SKM-1 (cell line): ENCODE data around the gene ZFYVE28.

Source experiments
- DNase-seq: peaks from one replicate; lab custom pipeline; 2025; ENCODE audit not compliant: unreplicated experiment; lab: John Stamatoyannopoulos, UW

ZFYVE28 gene

DNA sequence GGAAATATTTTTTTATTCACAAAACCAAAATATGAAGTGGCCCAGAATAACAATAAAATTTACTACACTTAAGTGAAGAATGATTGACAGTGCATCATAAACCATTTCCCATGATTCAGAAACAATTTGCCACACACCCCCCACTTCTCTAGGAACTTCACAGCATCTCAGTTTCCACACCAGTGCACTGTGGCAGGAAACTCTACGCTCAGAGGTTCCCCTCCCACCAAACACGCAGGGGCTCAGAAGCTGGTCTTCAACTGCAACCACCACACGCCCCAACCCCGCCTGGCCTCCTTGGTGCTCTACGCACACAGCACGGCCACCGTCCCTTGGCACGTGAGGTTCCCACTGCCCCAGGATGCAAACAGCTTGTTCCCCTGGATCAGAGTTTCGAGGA, 63.7 kb downstream of the ZFYVE28 start:
- no peak for DNase-seq

DNA sequence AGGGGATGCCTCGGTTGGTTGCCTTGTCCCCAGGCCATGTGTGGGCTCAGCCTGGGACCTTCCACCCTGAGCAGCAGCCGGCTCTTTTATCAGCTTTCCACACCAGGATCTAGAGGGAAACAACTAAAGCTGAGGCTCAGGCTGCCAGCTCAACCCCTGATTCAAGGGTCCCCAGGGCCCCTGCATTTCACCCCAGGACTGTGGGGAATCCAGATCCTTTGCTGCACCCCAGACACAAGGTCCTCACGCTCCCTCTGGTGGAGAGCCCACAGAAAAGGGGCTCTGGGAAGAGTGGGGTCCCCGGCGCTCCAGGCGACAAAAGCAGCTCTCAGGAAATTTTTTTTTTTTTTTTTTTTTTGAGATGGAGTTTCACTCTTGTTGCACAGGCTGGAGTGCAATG, 64.3 kb downstream of the ZFYVE28 start:
- no peak for DNase-seq

DNA sequence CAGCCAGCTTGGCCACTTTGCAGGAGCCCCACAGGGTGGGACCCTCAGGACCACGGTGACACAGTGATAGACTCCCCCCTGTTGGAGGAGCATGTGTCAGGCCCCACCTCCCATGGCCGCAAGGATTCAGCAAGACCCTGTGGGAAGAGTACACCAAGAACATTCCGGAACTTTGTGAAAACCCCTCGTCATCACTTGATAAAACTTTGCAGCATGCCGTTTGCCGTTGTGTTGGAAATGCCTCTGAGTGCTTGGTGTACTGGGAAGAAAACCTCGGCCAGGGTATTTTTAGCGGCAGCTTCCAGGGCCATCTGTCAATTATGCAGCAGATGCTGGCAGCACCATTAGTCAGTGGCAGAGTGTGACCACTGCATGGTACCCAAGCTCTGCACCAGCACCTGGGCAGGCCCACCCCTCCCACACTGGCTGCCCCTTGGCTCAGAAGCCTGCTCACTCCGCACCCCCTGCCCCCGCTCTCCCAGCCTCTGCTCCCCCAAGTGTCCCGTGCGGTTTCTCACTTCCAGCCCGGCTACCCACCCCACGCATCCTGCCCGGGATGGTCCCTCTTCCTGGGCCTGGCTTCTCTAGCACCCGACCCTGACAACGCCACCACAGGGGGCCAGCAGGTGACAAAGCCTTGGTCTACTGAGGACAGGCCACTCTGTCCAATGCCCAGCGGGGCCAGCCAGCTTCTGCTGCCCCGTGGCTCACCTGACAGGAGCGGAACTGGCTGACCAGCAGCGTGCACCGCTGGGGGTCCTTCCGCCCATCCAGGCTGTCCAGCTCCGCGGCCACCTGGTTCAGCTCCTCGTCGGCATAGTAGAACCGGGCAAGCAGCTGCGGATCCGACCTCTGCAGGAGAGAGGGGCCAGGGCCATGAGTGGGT, 65.0 kb downstream of the ZFYVE28 start:
- DNase-seq, result no peak

DNA sequence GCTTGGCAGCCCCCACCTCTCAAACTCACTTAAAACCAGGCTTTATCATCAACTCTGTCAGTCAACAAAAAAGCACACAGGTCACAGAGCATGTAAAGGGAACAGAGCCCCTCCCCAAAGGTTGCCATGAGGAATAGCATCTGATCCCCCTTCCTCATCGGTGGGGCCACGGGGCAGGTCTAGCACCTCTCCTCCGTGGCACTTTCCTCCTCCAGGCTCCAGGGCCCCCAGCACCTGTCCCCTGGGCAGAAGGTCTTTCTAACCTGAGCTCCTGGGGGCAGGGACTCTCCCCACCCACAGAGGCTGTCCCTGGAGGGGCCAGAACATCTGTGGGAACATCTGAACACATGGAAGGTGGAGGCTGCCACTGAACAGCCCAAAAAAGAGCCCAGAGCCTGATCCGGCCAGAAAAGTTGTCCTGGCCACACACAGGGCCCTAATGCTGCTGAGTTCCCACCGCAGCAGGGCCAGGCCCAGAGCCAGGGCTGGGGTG, 65.7 kb downstream of the ZFYVE28 start:
- no peak for DNase-seq

DNA sequence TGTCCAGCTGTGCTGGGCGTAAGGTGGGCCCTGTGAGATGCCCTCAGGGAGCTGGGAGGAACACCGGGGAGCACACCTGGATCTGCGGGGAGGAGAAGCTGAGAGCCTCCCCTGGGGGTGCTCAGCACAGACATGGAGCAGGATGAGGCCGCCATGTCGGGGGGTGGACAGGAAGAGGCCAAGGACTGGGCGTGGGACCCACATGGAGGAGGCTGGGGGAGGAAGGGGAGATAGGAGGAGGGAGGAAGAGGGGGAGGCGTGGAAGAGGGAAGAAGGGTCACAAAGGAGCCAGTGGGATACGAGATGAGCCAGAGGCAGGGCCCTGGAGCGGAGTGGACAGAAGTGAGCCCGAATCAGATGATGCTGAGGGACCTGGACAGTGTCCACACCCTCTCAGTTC, 66.3 kb downstream of the ZFYVE28 start:
- no peak for DNase-seq

DNA sequence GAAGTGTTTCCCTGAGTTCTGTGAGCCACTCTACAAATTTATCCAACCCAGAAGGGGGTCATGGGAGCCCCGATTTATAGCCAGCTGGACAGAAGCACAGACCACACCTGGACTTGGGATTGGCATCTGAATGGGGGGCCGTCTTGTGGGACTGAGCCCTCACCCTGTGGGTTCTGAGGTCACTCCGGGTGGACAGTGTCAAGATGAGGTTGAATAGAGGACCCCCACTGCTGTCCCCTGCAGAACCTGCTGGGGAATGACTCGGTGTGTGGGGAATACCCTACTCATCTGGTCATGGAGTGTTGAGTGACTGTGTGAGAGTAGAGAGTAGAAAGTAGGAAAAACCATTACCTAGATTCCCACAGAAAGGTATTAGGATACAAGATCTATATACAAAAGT, 67.5 kb downstream of the ZFYVE28 start:
- no peak for DNase-seq

DNA sequence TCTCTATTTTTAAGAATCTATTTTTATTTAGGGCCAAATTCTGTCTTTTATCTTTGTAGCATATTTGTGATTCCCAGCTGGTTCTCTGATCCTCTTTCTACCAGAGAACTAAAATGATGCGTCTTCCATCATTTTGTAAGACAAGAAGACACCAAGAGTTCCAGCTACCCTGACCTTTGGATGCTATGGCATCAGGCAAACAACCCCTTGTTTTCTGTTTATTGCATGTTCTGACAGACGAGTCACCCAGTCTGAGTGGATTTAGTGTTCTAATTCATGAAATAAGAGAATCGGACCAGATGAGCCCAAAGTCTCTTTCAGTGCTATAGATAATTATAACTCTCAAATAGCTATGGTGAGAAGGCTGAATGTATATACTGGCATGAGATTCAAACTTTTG, 69.7 kb downstream of the ZFYVE28 start:
- DNase-seq, result no peak

DNA sequence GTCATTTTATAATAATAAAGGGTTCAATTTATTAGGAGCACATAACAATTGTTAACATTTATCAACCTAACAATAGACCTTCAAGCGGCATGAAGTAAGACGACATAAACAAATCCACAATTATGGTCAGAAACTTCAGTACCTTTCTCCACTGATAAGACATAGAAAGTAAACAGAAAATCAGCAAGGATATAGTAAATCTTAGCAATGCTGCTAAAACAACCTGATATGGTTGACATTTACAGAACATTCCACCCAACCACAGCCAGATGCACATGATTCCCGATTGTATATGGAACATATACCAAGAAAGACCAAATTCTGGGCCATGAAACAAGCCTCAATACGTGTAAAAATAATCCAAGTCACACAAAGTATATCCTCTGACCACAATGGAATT, 71.3 kb downstream of the ZFYVE28 start:
- DNase-seq, result no peak

DNA sequence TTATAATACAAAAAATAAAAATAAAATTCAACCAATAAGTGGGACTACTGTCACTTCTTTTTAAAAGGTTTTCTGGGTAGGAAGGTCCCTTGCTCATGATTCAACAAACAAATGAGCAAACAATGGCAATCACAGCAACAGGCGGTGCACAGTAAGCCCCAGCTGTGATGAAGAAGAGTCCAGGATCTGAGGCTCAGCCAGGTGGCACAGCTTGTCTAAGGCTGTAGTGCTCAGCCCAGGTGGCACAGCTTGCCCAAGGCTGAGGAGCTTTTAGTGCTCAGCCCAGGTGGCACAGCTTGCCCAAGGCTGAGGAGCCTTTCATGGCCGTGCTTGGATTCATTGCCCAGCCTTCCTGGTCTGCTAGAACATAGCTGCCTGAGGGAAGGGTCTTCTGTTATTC, 75.0 kb downstream of the ZFYVE28 start:
- no peak for DNase-seq

DNA sequence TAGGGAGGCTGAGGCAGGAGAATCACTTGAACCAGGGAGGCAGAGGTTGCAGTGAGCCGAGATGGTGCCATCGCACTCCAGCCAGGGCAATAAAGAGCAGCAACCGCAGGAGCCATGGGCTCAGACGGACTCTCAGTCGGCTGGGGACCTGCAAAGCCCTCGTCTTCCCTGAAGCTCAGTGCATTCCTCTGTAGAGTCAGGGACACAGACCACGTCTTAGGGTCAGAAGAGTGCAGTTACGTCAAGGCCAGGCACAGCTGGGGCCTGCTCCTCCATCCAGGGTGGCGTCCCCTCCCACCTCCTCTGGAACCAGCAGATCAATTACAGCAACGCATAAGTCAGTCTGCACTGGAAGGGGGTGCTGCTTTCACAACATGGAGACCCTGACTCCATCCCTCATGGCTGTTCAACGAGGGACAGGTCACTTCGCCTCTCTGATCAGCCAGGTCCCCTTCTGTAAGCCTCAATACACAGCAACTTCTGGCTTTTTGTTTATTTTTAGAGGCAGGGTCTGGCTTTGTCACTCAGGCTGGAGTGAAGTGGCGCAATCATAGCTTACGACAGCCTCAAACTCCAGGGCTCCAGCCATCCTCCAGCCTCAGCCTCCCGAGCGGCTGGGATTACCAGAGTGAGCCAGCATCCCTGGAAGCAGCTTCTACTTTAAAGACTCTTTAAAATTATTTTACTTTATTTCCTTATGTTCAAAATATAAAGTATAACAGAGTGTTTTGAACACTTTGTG, 76.4 kb downstream of the ZFYVE28 start:
- no peak for DNase-seq

DNA sequence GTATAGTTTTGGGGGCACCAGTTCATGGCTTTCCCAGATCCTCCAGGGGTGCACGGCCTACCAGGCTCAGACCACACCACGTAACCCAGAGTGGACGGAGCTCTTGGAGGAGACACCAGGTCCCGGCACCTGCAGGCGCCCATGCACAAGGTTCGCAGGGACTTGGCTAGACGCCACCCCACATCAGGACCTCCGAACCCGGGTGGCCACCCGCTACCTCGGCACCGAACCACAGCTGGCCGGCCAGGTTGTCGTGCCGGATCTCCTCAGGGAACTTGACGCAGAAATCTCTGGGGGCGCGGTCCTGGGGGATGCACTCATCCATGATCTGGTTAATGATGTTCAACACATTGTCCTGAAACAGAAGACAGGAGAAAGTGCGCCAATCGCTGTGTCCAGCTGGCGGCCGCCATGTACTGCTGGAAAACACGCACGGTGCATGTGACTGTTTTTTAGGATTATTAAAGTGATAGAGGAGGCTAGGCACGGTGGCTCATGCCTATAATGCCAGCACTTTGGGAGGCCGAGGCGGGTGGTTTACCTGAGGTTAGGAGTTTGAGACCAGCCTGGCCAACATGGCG, 77.1 kb downstream of the ZFYVE28 start:
- no peak for DNase-seq

DNA sequence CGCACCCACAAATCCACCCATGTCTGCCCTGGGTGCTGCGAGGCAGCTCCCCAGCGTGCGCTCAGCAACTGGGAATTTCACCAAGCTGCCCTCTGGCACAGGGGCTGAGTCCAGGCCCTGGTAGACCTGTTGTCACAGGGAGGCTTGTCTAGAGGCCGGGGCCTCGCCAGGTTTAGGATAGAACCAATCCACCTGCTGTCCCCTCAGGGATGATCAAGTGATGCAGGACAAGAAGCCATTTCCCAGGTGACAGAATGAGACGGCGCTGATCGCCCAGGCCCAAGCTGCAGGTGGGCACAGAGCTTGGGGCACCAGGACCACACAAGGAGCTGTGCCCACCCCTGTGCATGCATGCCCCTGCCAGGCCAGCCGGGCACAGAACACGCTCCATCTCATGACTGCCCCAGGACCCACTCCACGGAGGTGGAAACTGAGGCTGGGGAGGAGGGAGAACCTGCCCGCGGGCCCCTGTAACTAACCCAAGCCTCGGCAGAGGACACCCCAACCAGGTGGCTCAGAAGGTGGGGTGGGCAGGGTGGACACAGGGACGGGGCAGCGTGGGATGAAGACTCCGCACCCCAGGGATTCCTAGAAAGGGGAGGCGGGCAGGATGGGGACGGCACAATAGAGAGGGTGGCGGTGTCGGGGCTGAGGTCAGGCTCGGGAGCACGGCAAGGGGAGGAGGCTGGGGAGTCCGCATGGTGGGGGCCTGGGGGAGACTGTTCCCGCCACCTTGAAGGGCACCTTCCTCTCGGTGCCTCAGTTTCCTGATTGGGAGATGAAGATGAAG, 78.0 kb downstream of the ZFYVE28 start:
- DNase-seq, result no peak

DNA sequence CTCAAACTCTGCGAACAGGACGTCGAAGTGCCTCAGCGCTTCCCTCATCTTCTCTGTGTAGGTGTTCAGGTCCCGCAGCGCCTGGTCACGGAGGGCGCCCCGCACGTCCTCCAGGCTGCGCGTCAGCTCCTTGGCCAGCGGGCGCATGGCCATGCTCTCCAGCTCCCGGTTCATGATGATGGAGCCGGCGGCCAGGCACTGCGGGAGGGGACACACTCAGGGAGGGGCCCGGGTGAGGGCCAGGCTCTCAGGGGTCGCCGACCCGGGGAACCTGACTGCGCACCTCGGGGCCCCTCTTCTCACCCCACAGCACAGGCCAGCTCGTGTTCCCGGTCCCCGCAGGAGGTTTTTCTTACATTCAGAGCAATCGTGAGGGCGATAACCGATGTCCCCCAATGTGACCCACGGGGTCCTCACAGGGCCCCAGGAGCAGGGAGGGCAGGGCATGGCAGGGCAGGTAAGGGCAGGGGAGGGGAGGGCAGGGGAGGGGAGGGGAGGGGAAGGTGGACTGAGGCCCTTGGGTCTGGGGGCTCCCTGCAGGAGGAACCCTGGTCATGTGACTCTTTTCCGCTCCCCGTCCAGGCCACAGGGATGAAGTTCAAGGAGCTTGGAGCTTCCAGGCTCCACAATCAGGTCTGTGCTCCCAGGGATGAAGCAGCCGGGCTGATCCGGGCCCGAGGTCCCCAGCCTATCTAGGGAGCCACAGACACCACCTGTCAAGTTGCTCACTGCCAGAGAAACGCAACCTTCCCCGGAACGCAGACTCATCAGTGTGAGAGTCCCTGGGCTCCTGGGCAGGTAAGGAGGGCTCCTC, 78.8 kb downstream of the ZFYVE28 start:
- DNase-seq, result no peak

DNA sequence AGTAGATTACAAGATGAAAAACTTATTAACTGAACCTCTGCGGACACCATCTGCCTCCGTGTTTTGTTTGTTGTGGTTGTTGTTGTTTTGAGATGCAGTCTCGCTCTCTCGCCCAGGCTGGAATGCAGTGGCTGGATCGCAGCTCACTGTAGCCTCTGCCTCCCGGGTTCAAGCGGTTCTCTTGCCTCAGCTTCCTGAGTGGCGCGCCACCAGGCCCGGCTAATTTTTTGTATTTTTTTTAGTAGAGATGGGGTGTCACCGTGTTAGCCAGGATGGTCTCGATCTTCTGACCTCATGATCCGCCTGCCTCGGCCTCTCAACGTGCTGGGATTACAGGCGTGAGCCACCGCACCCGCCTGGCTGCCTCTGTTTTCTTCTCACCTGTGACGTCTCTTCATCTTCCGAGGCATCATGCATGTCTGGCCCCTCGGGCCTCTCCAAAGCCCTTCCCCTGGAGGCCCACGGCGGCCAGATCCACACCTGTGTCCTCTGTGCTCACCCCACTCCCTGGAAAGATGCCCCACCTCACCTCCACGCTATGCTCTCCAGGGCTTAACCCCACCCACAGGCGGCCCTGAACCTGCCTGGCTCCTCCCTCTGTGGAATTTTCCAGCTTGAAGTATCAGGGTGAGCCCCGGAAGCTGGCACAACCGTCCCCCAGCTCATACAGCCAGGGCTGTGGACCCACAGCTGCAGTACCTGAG, 79.5 kb downstream of the ZFYVE28 start:
- DNase-seq, result no peak

DNA sequence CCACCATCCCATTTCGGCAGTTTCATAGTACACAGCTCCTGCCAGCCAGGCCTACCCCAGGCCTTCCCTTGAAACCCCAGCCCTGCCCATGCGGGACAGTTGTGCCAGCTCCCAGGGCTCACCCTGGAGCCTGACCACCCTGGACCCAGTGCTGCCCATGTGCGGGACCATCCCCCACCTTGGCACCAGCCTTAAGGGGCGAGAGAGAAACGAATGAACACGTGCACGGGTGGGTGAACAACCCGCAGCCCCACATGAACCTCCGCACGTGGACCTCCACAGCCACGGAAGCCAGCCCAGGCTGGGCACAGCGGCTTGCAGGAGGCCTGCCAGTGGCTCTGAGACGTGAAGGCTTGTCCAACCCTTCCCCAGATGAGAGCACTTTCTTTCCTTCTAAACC, 80.5 kb downstream of the ZFYVE28 start:
- no peak for DNase-seq

DNA sequence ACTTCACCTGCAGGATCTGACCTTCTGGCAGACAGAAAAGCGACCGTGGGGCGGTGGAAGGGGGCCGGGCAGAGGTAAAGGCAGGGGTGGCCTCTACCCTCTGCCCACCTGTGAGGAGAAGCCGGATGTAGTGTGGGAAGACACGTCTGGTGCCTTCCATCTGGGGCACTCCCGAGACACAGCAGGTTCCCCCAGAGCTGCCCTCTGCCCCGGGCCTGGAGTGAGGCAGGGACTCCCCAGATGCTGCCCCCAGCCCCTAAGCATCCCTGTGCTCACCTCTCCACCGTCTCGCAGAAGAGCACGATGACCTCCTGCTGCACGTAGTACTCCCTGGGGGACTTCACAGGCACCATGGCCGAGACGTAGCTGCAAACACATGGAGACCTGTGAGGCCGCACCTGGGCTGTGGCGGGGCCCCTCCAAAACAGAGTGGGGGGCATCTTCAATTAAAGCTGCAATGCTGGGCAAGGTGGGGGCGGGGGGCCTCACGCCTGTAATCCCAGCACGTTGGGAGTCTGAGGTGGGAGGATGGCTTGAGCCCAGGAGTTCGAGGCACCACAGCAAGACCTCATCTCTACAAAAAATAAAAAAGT, 81.2 kb downstream of the ZFYVE28 start:
- DNase-seq, result no peak

DNA sequence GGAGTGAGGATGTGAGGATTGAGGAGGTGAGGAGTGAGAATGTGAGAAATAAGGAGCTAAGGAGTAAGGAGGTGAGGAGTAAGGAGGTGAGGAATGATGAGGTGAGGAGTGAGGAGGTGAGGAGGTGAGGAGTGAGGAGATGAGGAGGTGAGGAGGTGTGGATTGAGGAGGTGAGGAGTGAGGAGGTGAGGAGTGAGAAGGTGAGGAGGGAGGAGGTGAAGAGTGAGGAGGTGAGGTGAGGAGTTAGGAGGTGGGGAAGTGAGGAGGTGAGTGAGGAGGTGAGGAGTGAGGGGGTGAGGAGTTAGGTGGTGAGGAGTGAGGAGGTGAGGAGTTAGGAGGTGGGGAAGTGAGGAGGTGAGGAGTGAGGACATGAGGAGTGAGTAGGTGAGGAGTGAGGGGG, 81.8 kb downstream of the ZFYVE28 start:
- DNase-seq, result no peak

DNA sequence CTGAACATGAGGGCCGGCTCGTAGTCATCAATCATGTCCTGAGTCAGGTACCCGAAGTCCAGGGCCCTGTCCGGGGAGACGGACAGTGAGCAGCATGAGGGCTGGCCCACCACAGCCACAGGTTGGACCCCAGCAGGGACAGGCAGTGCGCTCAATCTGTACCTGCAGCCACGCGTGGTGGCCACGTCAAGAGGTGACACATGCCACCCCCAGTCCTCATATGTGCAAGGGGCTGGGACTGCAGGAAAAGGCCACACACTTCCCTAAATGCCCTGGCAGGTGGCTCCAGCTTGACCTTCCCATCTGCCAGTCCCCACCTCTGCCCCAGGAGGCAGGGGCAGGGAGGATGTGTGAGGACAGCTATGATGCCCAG, 82.7 kb downstream of the ZFYVE28 start:
- DNase-seq, result no peak
